Diencephalon (tissue), 1 donor: Measurements from ENCODE around the gene ASB2. TPM values are rescaled to one million over a fixed set of nuclear protein-coding genes. Genes with fewer than 3 reads are reported as not detected.

Source experiments
- small RNA-seq: library from RNA; depleted of rRNA; stranded (forward); fragments of <200 nt; gene quantifications from one replicate; pipeline ENCODE3, GENCODE V24; 2014
- total RNA-seq: library from RNA; depleted of rRNA; stranded (reverse); fragments of >200 nt; gene quantifications from one replicate; pipeline ENCODE4 v1.2.3, GENCODE V29; 2014

The ASB2 gene
- total RNA-seq = 1.4 TPM

GRCh38 chr14:93976477-93977057, at the start of gene ASB2:
Gene ASB2 (minus strand): TSS chr14:93976570. CDS start chr14:93964539, 12,031 bp downstream.

GRCh38 chr14:93997082-93997481, 20.7 kb upstream of the ASB2 start, which contains the start of gene CCDC197:
Gene CCDC197 (plus strand): TSS chr14:93997301. CDS start chr14:93998132, 831 bp downstream.

DNA sequence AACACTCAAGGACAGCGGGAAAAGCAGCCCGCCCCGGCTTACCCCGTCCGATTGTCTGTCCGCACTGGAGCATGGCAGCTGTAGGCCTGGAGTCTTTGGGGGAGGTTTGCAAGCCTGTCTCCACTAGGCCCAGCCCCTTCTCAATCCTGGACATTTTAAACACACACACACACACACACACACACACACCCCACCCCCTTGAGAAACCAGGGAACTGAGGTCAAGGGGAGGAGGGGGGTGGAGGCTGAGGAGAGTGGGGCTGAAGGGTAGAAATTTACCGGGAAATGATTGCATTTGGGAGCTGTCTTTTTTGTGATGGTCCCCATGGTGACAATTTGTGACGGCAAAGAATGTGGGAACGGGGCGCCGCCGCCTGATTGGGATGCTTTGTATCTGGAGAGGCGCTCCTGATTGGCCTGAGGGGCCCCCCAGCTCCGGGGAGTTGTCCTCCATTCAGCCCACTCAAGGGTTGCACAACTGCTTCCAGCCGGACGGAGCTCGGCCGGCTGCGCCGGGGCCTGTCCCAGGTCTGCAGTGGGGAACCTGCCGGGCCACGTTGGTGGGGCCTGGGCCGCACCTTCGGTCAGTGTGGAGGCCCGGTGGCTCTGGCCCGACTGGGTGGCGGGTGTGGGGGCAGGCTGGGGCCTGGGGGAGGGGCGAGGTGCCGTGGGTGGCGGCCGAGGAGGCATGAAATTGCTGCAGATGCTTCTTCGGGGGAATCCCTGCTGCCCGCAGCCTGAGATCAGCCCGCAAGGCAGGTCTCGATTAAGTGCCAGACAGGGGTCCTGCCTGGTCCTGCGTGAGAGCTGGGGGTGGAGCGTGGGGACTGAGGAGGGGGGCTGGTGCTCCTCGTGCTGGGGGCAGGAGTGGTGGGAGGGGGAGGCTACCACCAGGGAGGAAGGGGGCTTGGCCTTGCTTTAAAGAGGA, 49.2 kb downstream of the ASB2 start, which contains the start of gene FAM181A:
TSS of gene FAM181A (plus strand) at position 472 of the 927 bp plus-strand sequence. CDS start 942 bp downstream, outside the sequence.

Small RNAs within 50 kb of the gene (small RNA-seq; reads per million reads assigned to genes)
- not detected for gene MIR4506

Other genes starting within 250 kb of the ASB2 start
- gene PRIMA1, start 188.1 kb downstream of the ASB2 start, total RNA-seq = 1.6 TPM
- gene FAM181A, start 49.2 kb downstream of the ASB2 start, total RNA-seq = 6.7 TPM
- not detected for gene CCDC197, start 20.7 kb upstream of the ASB2 start, total RNA-seq
- 11.3 TPM for gene OTUB2, start 49.8 kb upstream of the ASB2 start, total RNA-seq
- 122 TPM for gene DDX24, start 104.6 kb upstream of the ASB2 start, total RNA-seq
- gene IFI27L1, start 104.7 kb upstream of the ASB2 start, total RNA-seq = 15.7 TPM
- 24.2 TPM for gene IFI27, start 134.2 kb upstream of the ASB2 start, total RNA-seq
- gene IFI27L2, start 153.0 kb upstream of the ASB2 start, total RNA-seq = 33.9 TPM
- 11.8 TPM for gene PPP4R4, start 197.8 kb upstream of the ASB2 start, total RNA-seq